BE2C (cell line): Measurements from ENCODE around the gene NRAP.

ENCODE experiments used
- DNase-seq: peaks from one replicate; pipeline ENCODE4 v3.0.0-alpha.2; 2020
- H3K27me3 ChIP-seq: fragments of 250-450 bp; sonication (Bioruptor Pico); 2 replicates; pipeline ENCODE4 v1.5.1; 2020; ENCODE audit warnings: mild to moderate bottlenecking
- H3K36me3 ChIP-seq: fragments of 250-450 bp; sonication (Bioruptor Pico); 2 replicates; pipeline ENCODE4 v1.5.1; 2020; ENCODE audit warnings: mild to moderate bottlenecking
- H3K4me1 ChIP-seq: fragments of 250-450 bp; sonication (Bioruptor Pico); 2 replicates; pipeline ENCODE4 v1.5.1; 2020
- H3K4me3 ChIP-seq: 2 replicates; pipeline ENCODE4 v1.5.1; 2011; ENCODE audit warnings: low read depth, low read length
- H3K9me3 ChIP-seq: fragments of 250-450 bp; sonication (Bioruptor Pico); 2 replicates; pipeline ENCODE4 v1.5.1; 2020
- TF ChIP-seq, protein P1 (sequence below): IDR thresholded peaks from 2 replicates; pipeline ENCODE4 v1.5.1; 2012; ENCODE audit warnings: mild to moderate bottlenecking, low read depth, low read length

The NRAP gene

DNA sequence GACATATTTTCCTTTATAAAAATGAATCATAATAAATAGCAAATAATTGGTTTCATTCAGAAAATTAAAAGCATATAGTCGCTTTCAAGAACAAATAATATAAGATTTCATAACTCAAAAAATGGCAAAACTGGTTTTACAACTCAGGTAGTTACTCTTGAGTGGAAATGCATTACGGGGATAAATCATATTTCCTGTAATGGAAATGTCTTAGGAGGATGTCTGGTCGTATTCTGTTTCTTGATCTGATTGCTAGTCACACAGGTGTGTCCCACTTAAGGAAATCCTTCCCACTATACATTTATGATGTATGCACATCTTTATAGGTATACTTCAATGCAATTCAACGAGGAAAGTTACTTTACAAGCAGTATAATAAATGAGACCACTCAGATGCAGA lies 20.7 kb downstream of the NRAP start:
- Histone ChIP-seq H3K9me3 (no peaks in the 10 kb centered on the region), H3K36me3 (no peaks in the 10 kb centered on the region), H3K4me3 (no peak overlapping the region), H3K4me1 (peaks cover 6% of the 10 kb centered on the region), H3K27me3 (no peaks in the 10 kb centered on the region; the same call in none of the 2 replicates)
- no peak for DNase-seq
- TF ChIP-seq, protein P1, sequence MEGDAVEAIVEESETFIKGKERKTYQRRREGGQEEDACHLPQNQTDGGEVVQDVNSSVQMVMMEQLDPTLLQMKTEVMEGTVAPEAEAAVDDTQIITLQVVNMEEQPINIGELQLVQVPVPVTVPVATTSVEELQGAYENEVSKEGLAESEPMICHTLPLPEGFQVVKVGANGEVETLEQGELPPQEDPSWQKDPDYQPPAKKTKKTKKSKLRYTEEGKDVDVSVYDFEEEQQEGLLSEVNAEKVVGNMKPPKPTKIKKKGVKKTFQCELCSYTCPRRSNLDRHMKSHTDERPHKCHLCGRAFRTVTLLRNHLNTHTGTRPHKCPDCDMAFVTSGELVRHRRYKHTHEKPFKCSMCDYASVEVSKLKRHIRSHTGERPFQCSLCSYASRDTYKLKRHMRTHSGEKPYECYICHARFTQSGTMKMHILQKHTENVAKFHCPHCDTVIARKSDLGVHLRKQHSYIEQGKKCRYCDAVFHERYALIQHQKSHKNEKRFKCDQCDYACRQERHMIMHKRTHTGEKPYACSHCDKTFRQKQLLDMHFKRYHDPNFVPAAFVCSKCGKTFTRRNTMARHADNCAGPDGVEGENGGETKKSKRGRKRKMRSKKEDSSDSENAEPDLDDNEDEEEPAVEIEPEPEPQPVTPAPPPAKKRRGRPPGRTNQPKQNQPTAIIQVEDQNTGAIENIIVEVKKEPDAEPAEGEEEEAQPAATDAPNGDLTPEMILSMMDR = no peak

DNA sequence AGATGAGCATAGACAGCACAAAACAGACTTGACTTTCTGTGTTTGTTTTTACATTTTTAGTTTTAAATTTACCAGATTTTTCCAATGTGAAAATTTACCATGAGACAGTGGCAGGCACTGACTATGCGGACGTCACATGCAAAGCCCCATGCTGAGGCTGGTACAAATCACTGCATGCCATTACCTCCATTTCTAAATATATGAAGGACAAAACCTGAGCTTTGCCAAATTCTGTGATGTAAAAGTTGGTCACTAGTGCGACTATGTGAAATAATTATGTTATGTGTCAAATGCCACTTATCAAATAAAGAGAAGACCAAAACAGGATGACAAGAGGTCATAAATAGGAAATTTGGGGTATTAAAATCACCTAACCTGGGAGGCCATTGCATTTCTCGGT lies 22.1 kb downstream of the NRAP start:
- Histone ChIP-seq H3K4me1 (peaks cover 6% of the 10 kb centered on the region), H3K9me3 (no peaks in the 10 kb centered on the region), H3K36me3 (no peaks in the 10 kb centered on the region), H3K27me3 (no peaks in the 10 kb centered on the region; the same call in none of the 2 replicates), H3K4me3 (no peak overlapping the region)
- TF ChIP-seq, protein P1 = no peak
- DNase-seq = no peak

DNA sequence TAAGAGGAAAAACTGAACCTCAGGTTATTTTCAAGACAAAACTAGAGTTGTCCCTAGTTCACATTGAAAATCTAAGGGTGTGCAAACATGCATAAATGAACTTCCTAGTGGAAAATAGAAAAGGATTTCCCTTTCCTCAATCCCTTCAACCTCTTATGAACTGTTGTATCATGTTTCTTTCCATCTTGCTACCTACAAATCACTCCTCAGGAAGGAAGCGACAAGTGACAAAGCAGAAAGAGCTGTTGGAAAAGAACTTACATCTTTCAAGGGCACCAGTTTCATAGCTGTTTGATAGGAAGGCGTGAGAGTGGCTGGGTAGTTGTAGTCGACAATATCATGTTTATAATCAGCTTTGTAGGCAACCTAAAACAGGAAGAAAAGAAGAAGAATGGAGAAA lies 23.9 kb downstream of the NRAP start:
- Histone ChIP-seq H3K36me3 (no peaks in the 10 kb centered on the region), H3K4me3 (no peak overlapping the region), H3K27me3 (no peaks in the 10 kb centered on the region; the same call in none of the 2 replicates), H3K9me3 (no peaks in the 10 kb centered on the region), H3K4me1 (peaks cover 6% of the 10 kb centered on the region)
- TF ChIP-seq, protein P1 = no peak
- DNase-seq = no peak

DNA sequence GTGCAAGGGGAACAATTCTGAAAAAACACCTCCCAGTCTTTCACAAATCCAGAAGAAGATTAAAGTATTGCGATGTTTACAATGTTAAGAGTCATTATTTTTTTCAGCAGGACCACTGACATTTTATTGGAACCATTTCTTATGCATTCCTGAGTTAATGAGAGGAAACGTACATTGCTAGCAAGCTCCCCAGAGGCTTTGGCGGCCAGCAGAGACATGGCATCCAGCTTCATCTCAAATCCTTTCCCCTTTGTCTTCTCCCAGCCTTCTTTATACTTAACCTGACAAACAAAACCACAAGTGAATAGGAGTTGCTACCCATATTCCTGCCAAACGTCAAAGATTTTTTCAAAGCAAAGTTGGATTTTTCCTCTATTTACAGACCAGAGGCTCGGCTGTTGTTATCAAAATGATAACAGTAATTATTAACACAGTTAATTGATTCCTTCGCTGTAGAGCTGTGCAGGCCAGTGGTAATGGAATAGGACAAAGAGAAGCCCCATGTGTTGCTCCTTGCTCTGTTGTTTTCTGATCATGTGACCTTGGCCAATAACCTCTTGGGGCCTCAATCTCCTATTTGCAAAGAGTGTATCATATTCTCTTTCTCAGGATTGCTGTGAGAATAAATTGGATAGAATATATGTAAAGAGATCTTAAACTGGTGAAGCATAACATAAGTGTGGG lies 32.0 kb downstream of the NRAP start:
- H3K4me1 ChIP-seq = no peaks in the 10 kb centered on the region
- TF ChIP-seq, protein P1 = no peak
- H3K27me3 ChIP-seq = no peaks in the 10 kb centered on the region
- no peak overlapping the region for H3K4me3 ChIP-seq
- no peaks in the 10 kb centered on the region for H3K36me3 ChIP-seq
- H3K9me3 ChIP-seq = no peaks in the 10 kb centered on the region
- DNase-seq = no peak

DNA sequence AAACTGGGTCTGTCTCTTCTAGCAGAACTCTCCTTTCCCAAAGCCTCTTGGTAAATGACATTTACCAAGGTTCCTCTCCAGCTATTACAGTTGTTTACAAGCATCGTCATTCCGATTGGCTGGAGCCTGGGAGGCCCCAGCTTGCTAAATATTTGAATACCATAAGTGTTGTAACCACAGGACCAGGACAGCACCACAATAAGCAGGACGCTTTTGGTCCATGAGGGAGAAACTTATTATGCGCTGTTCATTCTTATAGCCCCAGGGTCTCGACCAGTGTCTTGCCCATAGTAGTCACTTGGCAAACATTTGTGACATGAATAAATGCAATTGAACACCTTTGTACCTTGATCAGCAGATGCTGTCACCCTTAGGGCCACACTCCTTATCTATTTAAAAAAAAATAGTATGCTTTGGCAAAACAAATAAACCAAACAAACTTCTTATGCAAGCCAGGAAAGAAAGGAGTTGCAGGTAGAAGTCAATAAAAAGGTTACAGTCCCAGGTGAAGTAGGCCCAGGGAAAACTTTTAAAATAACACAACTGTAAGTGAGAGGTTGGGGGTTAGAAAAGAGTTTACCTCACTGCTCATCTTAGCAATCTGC lies 32.8 kb downstream of the NRAP start:
- no peak for DNase-seq
- TF ChIP-seq, protein P1 = no peak
- H3K4me3 ChIP-seq = no peak overlapping the region
- H3K27me3 ChIP-seq = no peaks in the 10 kb centered on the region
- H3K36me3 ChIP-seq = no peaks in the 10 kb centered on the region
- no peaks in the 10 kb centered on the region for H3K9me3 ChIP-seq
- no peaks in the 10 kb centered on the region for H3K4me1 ChIP-seq

DNA sequence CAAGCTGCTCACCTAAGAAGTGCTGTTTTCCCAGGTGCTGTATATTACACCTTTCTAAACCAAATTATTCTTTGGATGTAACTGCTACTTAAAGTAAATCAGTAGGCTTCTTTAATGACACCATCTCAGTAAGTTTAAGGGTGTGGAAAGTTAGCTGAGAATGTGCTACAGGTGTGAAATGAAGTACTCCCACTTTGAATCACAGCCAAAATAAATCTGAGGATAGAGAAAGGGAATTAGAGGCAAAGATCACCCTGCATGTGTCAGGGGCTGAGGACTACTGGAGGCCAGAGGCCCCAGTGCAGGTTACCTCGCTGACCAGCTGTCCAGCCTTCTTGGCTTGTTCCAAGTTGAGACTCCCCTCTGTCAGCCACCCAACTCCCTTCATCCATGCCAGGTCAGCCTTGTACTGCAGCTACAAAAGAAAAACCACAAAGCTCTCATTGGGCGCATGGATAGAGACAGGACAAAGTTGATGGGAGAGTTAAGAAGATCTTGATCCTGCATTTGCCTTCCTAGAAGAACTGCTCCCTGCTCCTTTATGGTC lies 35.2 kb downstream of the NRAP start:
- Histone ChIP-seq H3K36me3 (no peaks in the 10 kb centered on the region), H3K4me3 (no peak overlapping the region), H3K27me3 (no peaks in the 10 kb centered on the region), H3K4me1 (no peaks in the 10 kb centered on the region), H3K9me3 (no peaks in the 10 kb centered on the region)
- no peak for DNase-seq
- TF ChIP-seq, protein P1 = no peak
